MM.1S (cell line): Measurements from ENCODE around the gene LAMC3.

ENCODE experiments used
- CTCF ChIP-seq: fragments of 300-600 bp; sonication (generic); IDR thresholded peaks from 2 replicates; pipeline ENCODE4 v1.5.1; 2016; ENCODE audit warnings: antibody characterized with exemption, low read length, mixed read lengths
- EZH2 ChIP-seq: fragments of 300-600 bp; sonication (generic); optimal IDR thresholded peaks from 2 replicates; pipeline ENCODE3; 2017; ENCODE audit warnings: low read depth, mild to moderate bottlenecking, antibody characterized with exemption, low read length, mixed read lengths
- EZH2phosphoT487 ChIP-seq: fragments of 300-600 bp; sonication (generic); IDR thresholded peaks from 2 replicates; pipeline ENCODE4 v1.6.1; 2018; ENCODE audit warnings: antibody characterized with exemption, low read length

GRCh38 chr9:130988905-130989304, 20.1 kb upstream of the LAMC3 start:
- TF ChIP-seq EZH2 (no peak), CTCF (no peak), EZH2phosphoT487 (no peak)
